Uterus (tissue), 4 donors: Measurements from ENCODE around the gene GNG7. TPM values are rescaled to one million over a fixed set of nuclear protein-coding genes. Genes with fewer than 3 reads are reported as not detected.
"Not testable (repeated sequence)": the region's sequence is repeated elsewhere in the genome, so short reads cannot be mapped to it uniquely, and the experiment has no call there.

Source experiments
- DNase-seq, 2 donors: peaks; one replicate each; pipeline ENCODE4 v3.0.0-alpha.2; 2019 to 2020
- H3K27ac ChIP-seq, 2 donors: fragments of 200-600 bp; sonication (generic); 1 replicate in 1 of 2; 2 replicates in 1 of 2; pipeline ENCODE4 v1.5.1; 2016 to 2018
- H3K27me3 ChIP-seq, 2 donors: fragments of 200-600 bp; sonication (generic); one replicate each; pipeline ENCODE4 v1.5.1; 2018 to 2019; ENCODE audit warnings: control low read depth in 1 of 2
- H3K36me3 ChIP-seq, 2 donors: fragments of 200-600 bp; sonication (generic); one replicate each; pipeline ENCODE4 v1.5.1; 2019; ENCODE audit warnings: control low read depth in 1 of 2
- H3K4me1 ChIP-seq, 2 donors: fragments of 200-600 bp; sonication (generic); one replicate each; pipeline ENCODE4 v1.5.1; 2018 to 2019; ENCODE audit warnings: control low read depth in 1 of 2
- H3K4me3 ChIP-seq, 2 donors: fragments of 200-600 bp; sonication (generic); 1 replicate in 1 of 2; 2 replicates in 1 of 2; pipeline ENCODE4 v1.5.1; 2018 to 2019; ENCODE audit warnings: mild to moderate bottlenecking in 1 of 2
- H3K9me3 ChIP-seq, 2 donors: fragments of 200-600 bp; sonication (generic); one replicate each; pipeline ENCODE4 v1.5.1; 2019; ENCODE audit warnings: control low read depth in 1 of 2
- CTCF ChIP-seq, 4 experiments: fragments of 200-600 bp in 2 of 4; fragments of 450-650 bp in 2 of 4; sonication (generic) in 2 of 4; IDR thresholded peaks; one replicate each; pipeline ENCODE4 v1.5.1; 2016 to 2019; ENCODE audit warnings: antibody characterized with exemption in 4 of 4, mild to moderate bottlenecking in 2 of 4, moderate library complexity in 1 of 4
- POLR2A ChIP-seq, 2 donors: fragments of 450-650 bp; IDR thresholded peaks; one replicate each; pipeline ENCODE4 v1.6.1; 2016; ENCODE audit warnings: antibody characterized with exemption in 2 of 2, mild to moderate bottlenecking in 1 of 2, moderate library complexity in 1 of 2
- intact Hi-C: fragments of 100-400 bp; cut with DNase I; formaldehyde crosslinking; loops from one replicate; pipeline ENCODE4 v1.15.1; 2023; ENCODE audit warnings: low total_unique reads
- total RNA-seq, 4 donors: library from RNA; depleted of rRNA in 3 of 4; stranded (reverse); fragments of >200 nt in 3 of 4; gene quantifications; one replicate each; pipeline versions ENCODE4 v1.1.0 to v1.2.4, GENCODE V29; 2014 to 2023
- donor health status: DM: yes; HTN: yes; CAD: no.

GNG7 gene
- total RNA-seq, 4 donors from 2014 or later, result 0.88 to 11.1 (median 3.2) TPM

GRCh38 chr19:2715470-2716274, 13.2 kb upstream of the GNG7 start:
- no peak overlapping the region for H3K4me3 ChIP-seq
- no peaks in the 10 kb centered on the region for H3K9me3 ChIP-seq
- peaks cover 0 to 7% of the 10 kb centered on the region in 2 donors for H3K4me1 ChIP-seq
- no peak overlapping the region for H3K27ac ChIP-seq
- no peak for DNase-seq
- TF ChIP-seq CTCF (IDR thresholded peaks at IDR 0.05) (no peak), POLR2A (IDR thresholded peaks at IDR 0.05) (no peak)
- H3K36me3 ChIP-seq, result no peaks in the 10 kb centered on the region
- intact Hi-C loops, result no loop called here
- H3K27me3 ChIP-seq, result no peaks in the 10 kb centered on the region

DNA sequence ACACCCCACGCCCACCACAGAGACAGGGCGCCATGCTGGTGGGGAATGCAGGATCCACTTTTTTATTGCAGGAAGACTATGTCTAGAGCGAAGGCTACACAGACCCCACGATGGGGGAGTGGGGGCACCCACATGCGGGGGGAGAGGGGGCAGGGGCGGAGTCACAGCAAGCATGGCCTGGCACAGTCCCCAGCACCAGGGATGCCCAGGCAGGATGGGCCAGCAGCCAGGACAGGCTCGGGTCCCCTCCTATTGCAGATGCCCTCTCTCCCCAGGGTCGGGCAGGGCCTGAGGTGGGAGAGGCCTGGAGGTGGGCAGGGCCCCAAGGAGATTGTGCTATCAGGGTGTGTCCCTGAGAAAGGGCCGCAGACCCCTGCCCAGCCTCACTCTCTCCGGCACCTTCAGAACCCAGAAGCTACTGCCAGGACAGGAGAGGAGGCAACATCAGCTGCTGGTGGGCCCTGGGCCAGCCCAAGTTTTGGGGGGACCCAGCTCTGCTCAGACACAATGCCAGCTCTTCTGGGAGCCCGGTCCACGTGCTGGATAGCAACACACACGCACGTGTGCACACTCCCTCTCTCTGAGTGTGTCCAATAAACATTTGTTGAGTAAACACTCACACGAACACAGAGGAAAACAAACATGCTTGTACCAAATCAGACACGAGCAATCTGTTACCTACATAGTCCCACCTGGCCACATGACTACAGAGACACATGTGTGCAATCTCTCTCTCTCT, 12.2 kb upstream of the GNG7 start:
- Histone ChIP-seq H3K4me3 (no peak overlapping the region), H3K27me3 (no peaks in the 10 kb centered on the region), H3K4me1 (no peaks in the 10 kb centered on the region), H3K27ac (no peak overlapping the region), H3K9me3 (no peaks in the 10 kb centered on the region), H3K36me3 (no peaks in the 10 kb centered on the region)
- intact Hi-C loops, result no loop called here
- no peak for TF ChIP-seq POLR2A (IDR thresholded peaks at IDR 0.05)
- no peak for TF ChIP-seq CTCF (IDR thresholded peaks at IDR 0.05)
- no peak for DNase-seq

DNA sequence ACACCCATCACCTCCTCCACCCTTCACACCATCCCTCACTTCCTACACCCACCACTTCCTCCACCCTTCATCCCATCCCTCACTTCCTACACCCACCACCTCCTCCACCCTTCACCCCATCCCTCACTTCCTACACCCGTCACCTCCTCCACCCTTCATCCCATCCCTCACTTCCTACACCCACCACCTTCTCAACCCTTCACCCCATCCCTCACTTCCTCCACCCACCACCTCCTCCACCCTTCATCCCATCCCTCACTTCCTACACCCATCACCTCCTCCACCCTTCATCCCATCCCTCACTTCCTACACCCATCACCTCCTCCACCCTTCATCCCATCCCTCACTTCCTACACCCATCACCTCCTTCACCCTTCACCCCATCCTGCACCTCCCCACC, 11.6 kb upstream of the GNG7 start:
- H3K4me3 ChIP-seq, H3K27me3 ChIP-seq, H3K27ac ChIP-seq, H3K4me1 ChIP-seq, intact Hi-C loops, DNase-seq, H3K9me3 ChIP-seq, H3K36me3 ChIP-seq: not testable (repeated sequence)

DNA sequence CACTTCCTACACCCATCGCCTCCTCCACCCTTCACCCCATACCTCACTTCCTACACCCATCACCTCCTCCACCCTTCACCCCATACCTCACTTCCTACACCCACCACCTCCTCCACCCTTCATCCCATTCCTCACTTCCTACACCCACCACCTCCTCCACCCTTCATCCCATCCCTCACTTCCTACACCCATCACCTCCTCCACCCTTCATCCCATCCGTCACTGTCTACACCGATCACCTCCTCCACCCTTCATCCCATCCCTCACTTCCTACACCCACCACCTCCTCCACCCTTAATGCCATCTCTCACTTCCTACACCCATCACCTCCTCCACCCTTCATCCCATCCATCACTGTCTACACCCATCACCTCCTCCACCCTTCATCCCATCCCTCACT, 10.7 kb upstream of the GNG7 start:
- intact Hi-C loops, DNase-seq, H3K36me3 ChIP-seq: not testable (repeated sequence)

DNA sequence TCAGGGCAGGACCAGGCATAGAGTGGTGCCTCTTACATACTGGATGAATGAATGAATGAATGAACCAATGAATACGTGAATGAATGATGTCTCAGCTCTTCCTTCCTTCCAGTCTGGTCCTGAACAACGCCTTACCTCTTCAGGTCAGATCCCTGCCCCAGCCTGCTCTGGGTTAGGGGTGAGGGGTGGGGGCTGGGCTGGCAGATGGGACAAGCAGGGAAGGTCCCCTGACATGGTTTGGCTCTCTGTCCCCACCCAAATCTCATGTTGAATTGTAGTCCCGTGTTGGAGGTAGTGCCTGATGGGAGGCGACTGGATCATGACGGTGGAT, 9.3 kb upstream of the GNG7 start:
- Histone ChIP-seq H3K27ac (no peak overlapping the region), H3K27me3 (no peaks in the 10 kb centered on the region), H3K36me3 (no peaks in the 10 kb centered on the region), H3K4me3 (no peak overlapping the region), H3K9me3 (no peaks in the 10 kb centered on the region), H3K4me1 (no peaks in the 10 kb centered on the region)
- TF ChIP-seq CTCF (IDR thresholded peaks at IDR 0.05) (no peak), POLR2A (IDR thresholded peaks at IDR 0.05) (no peak)
- intact Hi-C loops, result no loop called here
- DNase-seq, result no peak

More for the DNA sequence above, 10.7 kb upstream of the GNG7 start:
- not testable (repeated sequence) for H3K27me3 ChIP-seq, H3K4me3 ChIP-seq, H3K27ac ChIP-seq, H3K9me3 ChIP-seq, H3K4me1 ChIP-seq

DNA sequence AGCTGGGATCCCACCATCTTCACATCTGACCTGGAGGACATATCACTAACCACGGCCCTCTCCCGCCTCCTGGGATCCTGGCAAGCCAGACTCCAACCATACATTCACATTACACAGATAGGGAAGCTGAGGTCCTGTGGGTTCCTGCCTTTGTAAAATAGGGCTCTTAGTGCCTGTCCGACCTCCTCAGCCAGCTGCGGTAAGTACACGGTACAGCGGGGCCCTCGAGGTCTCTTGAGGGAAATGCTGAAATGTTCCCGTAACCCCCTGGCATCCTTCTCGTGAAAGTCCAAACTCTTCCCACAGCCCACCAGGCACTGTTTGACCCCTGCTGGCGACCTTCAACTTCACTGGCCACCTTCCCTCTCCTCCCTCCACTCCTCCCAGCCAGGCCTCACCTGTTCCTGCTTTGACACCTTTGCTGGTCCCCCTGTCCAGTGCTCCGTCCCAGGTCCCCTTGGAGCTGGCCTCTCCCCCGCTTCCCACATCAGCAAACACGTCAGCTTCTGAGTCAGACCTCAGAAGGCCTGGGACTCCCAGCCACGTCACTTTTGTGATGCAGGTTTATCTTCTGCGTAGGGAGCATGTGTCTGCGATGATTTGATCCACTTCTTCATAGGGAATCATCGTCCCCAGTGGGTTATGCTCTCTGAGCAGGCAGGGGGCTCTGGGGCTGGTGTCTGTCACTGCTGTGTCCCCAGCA, 8.8 kb upstream of the GNG7 start:
- Histone ChIP-seq H3K27me3 (no peaks in the 10 kb centered on the region), H3K4me1 (no peaks in the 10 kb centered on the region), H3K27ac (no peak overlapping the region), H3K9me3 (no peaks in the 10 kb centered on the region), H3K36me3 (no peaks in the 10 kb centered on the region), H3K4me3 (no peak overlapping the region)
- DNase-seq, result no peak
- TF ChIP-seq POLR2A (IDR thresholded peaks at IDR 0.05), result no peak
- no peak for TF ChIP-seq CTCF (IDR thresholded peaks at IDR 0.05)
- intact Hi-C loops, result no loop called here
